Activated naive CD4-positive, alpha-beta T cell treated with anti-CD3 and anti-CD28 coated beads, Interleukin-2, amount 10 ng/mL, durations not matched to agents 7 days and 5 days (primary cell): ENCODE data around the gene TMEM217.

ENCODE experiments used
- CTCF ChIA-PET: fragments of 350-600 bp; sonication (Branson Sonifier 250); formaldehyde crosslinking; loops from one replicate; lab custom pipeline; 2021; ENCODE audit warnings: antibody characterized with exemption; lab: Charles Lee
- DNase-seq: peaks from one replicate; pipeline ENCODE4 v3.0.0-alpha.2; 2020
- H3K27ac Mint-ChIP-seq: one replicate; pipeline ENCODE4 v1.8.0; 2021; ENCODE audit warnings: mild to moderate bottlenecking, moderate library complexity, mixed read lengths
- H3K27me3 Mint-ChIP-seq: one replicate; pipeline ENCODE4 v1.8.0; 2021; ENCODE audit warnings: mild to moderate bottlenecking, mixed read lengths
- H3K36me3 Mint-ChIP-seq: one replicate; pipeline ENCODE4 v1.8.0; 2021; ENCODE audit warnings: mixed read lengths
- H3K4me1 Mint-ChIP-seq: one replicate; pipeline ENCODE4 v1.8.0; 2021; ENCODE audit warnings: mixed read lengths
- H3K4me3 Mint-ChIP-seq: one replicate; pipeline ENCODE4 v1.8.0; 2021; ENCODE audit warnings: mild to moderate bottlenecking, moderate library complexity, mixed read lengths
- H3K9me3 Mint-ChIP-seq: one replicate; pipeline ENCODE4 v1.8.0; 2021; ENCODE audit warnings: mixed read lengths

The TMEM217 gene

DNA sequence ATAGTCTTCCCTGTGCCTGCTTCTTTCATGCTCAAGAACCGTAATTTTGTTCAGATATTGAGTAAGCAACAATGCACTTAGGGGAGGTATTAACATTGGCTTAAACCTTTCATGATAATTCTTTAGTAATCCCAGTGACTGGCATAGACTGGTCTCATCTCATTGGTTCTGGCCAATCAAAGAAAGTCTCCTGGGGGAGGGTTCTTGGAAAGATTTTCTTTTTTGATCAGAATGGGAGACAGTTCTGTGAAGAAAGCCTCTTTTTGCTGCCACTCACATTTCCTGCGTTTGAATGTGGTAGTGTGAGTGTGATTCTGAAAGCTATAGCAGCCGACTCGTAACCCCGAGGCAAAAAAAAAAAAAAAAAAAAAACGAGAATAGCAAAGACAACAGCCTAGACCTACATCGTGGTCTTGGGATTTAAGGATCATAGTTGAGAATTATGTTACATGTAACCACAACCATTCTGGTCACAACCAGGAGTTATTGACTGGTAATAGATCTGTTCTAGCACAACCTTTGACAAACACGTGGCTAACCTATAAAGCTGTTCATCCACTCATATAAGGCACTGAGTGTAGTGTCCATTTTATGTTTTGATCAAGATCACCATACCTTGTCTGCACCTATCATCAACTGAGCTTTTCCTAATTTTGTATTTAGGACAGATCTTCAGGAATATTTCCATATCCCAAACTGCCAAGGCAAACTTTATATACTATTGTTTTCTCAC, 15.1 kb upstream of the TMEM217 start:
- Mint-ChIP-seq H3K27me3 (no peaks in the 10 kb centered on the region), H3K4me1 (peaks cover 70% of the 10 kb centered on the region), H3K36me3 (peaks cover 52% of the 10 kb centered on the region), H3K9me3 (no peaks in the 10 kb centered on the region), H3K27ac (peak overlapping the region; percentile 87), H3K4me3 (peak overlapping the region; percentile 50)
- no peak for DNase-seq
- CTCF ChIA-PET, result interaction anchor here (0.8 to 1.6 kb wide), 6 partner anchors 8 to 53 kb away, joined by 3 to 7 read pairs (median 3); no protein-coding TSS in a partner anchor

DNA sequence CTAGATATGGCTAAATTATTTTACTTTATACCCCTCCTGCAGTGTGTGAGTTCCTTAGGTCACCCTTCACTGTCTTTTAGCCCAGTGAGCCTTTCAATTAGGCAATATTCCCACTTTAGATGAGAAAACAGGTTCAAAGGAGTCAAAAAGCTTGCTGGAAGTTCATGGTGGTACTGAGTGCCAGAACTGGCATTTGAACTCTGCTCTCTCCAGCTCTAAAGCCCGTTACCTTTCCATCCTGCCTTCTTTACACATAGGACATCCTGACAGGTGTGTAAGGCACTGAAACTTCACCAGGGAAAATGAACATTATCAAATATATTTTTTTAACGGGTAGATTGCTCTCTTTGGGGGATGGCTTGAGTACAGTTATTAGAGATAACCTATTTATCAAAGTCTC, 11.2 kb upstream of the TMEM217 start:
- H3K4me3 Mint-ChIP-seq, result no peak overlapping the region
- H3K9me3 Mint-ChIP-seq, result no peaks in the 10 kb centered on the region
- peaks cover 34% of the 10 kb centered on the region for H3K36me3 Mint-ChIP-seq
- no peak for DNase-seq
- CTCF ChIA-PET, result no interaction called here
- no peak overlapping the region for H3K27ac Mint-ChIP-seq
- peaks cover 49% of the 10 kb centered on the region for H3K4me1 Mint-ChIP-seq
- no peaks in the 10 kb centered on the region for H3K27me3 Mint-ChIP-seq

DNA sequence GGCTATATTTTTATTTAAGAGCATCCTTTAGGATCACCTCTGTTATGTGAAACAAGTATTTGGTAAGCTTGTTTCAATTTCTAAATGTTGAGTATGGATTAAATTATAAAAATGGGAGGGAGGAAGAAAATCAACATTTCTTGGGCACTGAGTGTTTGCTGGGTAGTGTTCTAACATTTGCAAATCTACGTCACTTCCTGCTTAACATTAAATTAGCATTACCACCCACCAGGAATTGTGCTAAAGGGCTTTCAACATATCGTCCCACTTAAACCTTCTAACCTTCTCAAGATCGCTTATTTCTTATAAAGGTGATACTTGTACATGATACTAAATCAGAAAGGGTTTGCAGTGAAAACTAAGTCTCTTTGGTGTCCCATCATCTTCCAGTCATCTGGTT, 7.9 kb upstream of the TMEM217 start:
- Mint-ChIP-seq H3K36me3 (peaks cover 42% of the 10 kb centered on the region), H3K9me3 (no peaks in the 10 kb centered on the region), H3K4me3 (no peak overlapping the region), H3K27me3 (no peaks in the 10 kb centered on the region), H3K27ac (no peak overlapping the region), H3K4me1 (peaks cover 44% of the 10 kb centered on the region)
- CTCF ChIA-PET, result interaction anchor here (1.0 kb wide), 1 partner anchor 43 kb away, joined by 3 read pairs; no protein-coding TSS in a partner anchor
- DNase-seq, result no peak

DNA sequence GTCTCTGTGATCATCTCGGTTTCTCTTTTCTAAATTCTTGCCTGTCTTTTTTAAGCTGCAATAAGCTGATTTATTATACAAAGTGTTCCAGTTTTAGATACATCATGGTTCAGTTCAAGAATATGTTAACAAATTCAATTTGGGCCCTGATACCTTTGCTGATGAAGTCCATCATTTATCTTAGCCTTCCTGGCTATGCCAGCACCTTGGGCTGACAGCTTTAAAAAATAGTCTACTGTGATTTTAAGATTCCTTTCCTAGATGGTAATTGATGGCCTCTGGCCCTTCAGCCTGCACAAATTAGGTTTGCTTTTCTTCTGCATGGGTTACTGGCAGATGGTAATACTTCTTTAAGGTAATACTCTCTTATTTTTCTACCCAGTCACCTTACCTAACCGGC, 7.1 kb upstream of the TMEM217 start:
- Mint-ChIP-seq H3K27ac (no peak overlapping the region), H3K4me3 (no peak overlapping the region), H3K9me3 (no peaks in the 10 kb centered on the region), H3K4me1 (peaks cover 48% of the 10 kb centered on the region), H3K27me3 (no peaks in the 10 kb centered on the region), H3K36me3 (peaks cover 42% of the 10 kb centered on the region)
- CTCF ChIA-PET, result interaction anchor here (0.9 to 1.0 kb wide), 3 partner anchors 8 to 50 kb away, joined by 3 to 4 read pairs (median 3); no protein-coding TSS in a partner anchor
- DNase-seq, result no peak

DNA sequence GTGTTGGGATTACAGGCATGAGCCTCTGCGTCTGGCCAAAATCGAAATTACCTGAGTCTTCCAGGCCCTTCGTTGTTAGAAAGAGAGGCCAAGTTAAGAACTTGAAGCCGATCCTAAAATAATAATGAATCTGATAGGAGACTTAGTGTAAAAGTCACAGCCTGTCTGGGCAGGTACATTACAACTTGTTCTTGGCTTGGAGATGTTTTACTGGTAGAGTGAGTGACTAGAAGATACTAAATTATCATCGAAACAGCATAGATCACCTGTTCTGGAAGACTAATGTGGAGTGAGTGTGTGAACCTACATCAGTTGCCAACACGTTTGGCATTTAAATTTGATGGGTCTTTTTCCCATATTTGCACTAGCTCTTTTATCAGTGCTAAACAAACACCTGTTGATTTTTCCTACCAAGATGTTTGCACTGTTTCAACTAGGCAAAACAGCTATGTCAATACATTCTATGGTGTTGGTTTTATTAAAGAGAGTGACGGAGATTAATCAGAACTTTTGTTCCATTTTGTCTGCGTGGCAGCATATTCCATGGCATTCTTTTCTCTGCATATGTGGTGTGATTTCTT, 4.6 kb upstream of the TMEM217 start:
- CTCF ChIA-PET, result interaction anchor here (1.7 kb wide), 1 partner anchor 10 kb away, joined by 7 read pairs; no protein-coding TSS in a partner anchor
- no peaks in the 10 kb centered on the region for H3K9me3 Mint-ChIP-seq
- no peak overlapping the region for H3K27ac Mint-ChIP-seq
- peaks cover 64% of the 10 kb centered on the region for H3K4me1 Mint-ChIP-seq
- H3K4me3 Mint-ChIP-seq, result no peak overlapping the region
- no peaks in the 10 kb centered on the region for H3K27me3 Mint-ChIP-seq
- no peak for DNase-seq
- peaks cover 29% of the 10 kb centered on the region for H3K36me3 Mint-ChIP-seq

DNA sequence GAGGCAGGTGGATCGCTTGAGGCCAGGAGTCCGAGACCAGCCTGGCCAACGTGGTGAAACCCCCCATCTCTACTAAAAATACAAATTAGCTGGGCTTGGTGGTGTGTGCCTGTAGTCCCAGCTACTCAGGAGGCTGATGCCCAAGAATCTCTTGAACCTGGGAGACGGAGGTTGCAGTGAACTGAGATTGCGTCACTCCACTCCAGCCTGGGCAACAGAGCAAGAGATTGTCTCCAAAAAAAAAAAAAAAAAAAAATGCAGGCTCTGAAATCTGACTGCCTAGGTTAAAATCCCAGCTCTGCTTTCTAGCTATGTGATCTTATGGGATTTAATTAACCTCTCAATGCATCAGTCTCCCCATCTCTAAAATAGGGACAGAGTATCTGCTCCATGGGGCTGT, 3.3 kb upstream of the TMEM217 start:
- CTCF ChIA-PET, result interaction anchor here (0.6 kb wide), 2 partner anchors 9 to 125 kb away, joined by 3 to 4 read pairs; no protein-coding TSS in a partner anchor
- Mint-ChIP-seq H3K27ac (peak overlapping the region; percentile 66), H3K4me3 (no peak overlapping the region), H3K36me3 (peaks cover 29% of the 10 kb centered on the region), H3K9me3 (no peaks in the 10 kb centered on the region), H3K27me3 (no peaks in the 10 kb centered on the region), H3K4me1 (peaks cover 76% of the 10 kb centered on the region)
- no peak for DNase-seq

DNA sequence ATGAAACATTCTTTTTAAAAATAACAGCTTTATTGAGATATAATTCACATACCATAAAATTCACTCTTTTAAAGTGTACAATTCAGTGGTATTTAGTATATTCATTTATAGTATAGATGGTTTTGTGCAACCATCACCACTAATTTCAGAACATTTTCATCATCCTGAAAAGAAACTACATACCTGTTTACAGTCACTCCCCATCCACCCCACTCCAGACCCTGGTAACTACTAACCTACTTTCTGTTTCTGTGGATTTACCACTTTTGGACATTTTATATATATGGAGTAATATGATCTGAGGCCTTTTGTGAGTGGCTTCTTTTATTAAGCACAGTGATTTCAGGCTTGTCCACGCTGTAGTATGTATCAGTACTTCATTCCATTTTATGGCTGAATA, 2.5 kb upstream of the TMEM217 start:
- DNase-seq, result no peak
- CTCF ChIA-PET, result interaction anchor here (1.3 kb wide), 1 partner anchor 243 kb away, joined by 3 read pairs; no protein-coding TSS in a partner anchor
- peaks cover 69% of the 10 kb centered on the region for H3K4me1 Mint-ChIP-seq
- H3K4me3 Mint-ChIP-seq, result no peak overlapping the region
- peak overlapping the region; percentile 89 for H3K27ac Mint-ChIP-seq
- H3K27me3 Mint-ChIP-seq, result no peaks in the 10 kb centered on the region
- H3K9me3 Mint-ChIP-seq, result no peaks in the 10 kb centered on the region
- peaks cover 29% of the 10 kb centered on the region for H3K36me3 Mint-ChIP-seq

DNA sequence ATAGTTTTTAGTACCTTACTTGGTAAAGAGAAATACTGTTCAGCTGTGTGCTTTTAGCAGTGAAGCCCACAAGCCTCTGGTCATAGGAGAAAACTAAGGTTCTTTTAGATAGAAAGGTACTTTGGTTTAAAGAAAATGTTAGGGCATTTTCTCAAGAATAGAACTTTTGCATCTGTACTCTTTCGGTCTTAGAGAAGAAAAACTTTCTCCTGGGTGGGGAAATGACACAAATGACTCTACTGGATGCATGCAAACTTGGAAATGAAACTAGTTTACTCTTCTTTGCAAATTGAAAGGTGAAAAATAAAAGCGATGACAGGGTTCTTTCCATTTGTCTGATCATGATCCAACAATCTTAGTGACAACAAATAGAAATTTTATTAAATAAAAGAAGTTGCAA, 2.1 kb upstream of the TMEM217 start:
- peaks cover 65% of the 10 kb centered on the region for H3K4me1 Mint-ChIP-seq
- H3K27me3 Mint-ChIP-seq, result no peaks in the 10 kb centered on the region
- H3K9me3 Mint-ChIP-seq, result no peaks in the 10 kb centered on the region
- peaks cover 30% of the 10 kb centered on the region for H3K36me3 Mint-ChIP-seq
- peak overlapping the region; percentile 89 for H3K27ac Mint-ChIP-seq
- H3K4me3 Mint-ChIP-seq, result peak overlapping the region; percentile 91
- CTCF ChIA-PET, result interaction anchor here (1.0 to 1.3 kb wide), 2 partner anchors 54 to 242 kb away, joined by 3 read pairs; no protein-coding TSS in a partner anchor
- DNase-seq, result no peak

DNA sequence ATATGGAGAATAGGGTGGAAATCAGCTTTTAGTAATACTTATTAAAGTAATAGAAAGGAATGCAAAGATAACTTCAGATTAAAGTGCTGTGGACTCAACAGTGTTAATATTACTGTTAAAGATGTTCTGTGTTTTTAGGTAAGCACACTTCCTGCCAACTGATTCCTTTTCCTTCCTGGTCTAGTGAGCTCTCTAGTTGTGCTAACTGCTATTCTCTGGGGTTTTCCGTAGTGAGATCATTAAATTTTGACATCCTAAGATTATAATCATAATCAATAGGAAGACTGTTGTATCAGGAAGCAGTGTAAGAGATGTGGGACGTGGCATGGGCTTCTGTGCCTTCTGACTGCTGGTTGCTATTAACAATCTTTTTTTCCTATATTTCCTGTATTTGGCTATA, 1.2 kb upstream of the TMEM217 start:
- no peak for DNase-seq
- Mint-ChIP-seq H3K4me3 (peak overlapping the region; percentile 91), H3K9me3 (no peaks in the 10 kb centered on the region), H3K27me3 (no peaks in the 10 kb centered on the region), H3K27ac (peak overlapping the region; percentile 89), H3K4me1 (peaks cover 60% of the 10 kb centered on the region), H3K36me3 (peaks cover 35% of the 10 kb centered on the region)
- CTCF ChIA-PET, result interaction anchor here (0.8 to 1.3 kb wide), 3 partner anchors 55 to 241 kb away, joined by 3 read pairs; no protein-coding TSS in a partner anchor

DNA sequence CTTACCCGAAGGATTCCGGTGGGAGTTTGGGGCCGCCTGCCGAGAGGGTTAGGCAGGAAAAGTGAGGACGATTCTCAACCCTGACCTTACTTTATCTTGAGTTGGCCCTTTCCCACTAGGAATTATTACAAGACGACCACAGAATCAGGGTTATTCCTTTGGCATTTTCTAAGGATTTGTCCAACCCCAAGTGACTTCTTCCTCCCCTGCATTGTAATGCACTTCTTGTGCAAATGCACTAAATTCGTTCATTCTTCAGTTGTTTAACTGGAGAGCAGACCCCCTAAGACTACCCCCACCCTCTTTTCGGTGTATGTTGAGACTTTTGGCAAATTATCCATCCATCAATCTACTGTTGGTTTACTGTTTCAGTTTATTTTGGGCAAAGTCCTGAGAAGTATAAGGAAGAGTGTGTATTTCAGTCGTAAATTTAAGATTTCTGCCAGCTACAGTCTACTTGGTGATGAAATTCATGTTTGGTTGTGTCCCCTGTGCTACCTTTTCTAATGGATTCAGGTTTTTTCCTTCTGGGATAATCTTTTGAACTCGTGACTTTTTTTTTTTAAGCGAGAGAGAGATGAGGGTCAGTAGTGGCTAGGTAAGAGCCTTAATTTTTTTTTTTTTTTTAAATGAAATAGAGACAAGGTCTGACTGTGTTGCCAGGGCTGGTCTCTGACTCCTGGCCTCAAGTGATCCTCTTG, 611 bp upstream of the TMEM217 start:
- no peak for DNase-seq
- Mint-ChIP-seq H3K27me3 (no peaks in the 10 kb centered on the region), H3K4me1 (peaks cover 57% of the 10 kb centered on the region), H3K9me3 (no peaks in the 10 kb centered on the region), H3K27ac (peak overlapping the region; percentile 89), H3K4me3 (peak overlapping the region; percentile 91), H3K36me3 (peaks cover 31% of the 10 kb centered on the region)
- CTCF ChIA-PET, result interaction anchor here (0.8 to 1.1 kb wide), 4 partner anchors 45 to 58 kb away, joined by 3 to 4 read pairs (median 3); no protein-coding TSS in a partner anchor

DNA sequence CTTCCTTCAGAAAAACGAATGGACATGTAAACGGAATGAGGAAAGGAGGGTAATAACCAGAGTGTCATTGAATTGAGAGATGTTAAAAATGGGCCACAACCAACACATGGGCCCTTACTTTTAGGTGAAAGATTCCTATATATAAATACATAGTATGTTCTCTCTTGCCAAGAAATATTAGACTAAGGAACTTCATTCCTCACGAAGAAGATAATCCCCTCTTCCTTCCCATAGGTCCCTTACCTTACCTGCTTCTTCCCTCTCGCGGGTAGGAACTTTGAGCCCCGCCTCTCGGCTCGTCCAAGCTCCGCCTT, 667 bp downstream of the TMEM217 start:
- peaks cover 44% of the 10 kb centered on the region for H3K4me1 Mint-ChIP-seq
- H3K27me3 Mint-ChIP-seq, result no peaks in the 10 kb centered on the region
- peak overlapping the region; percentile 91 for H3K4me3 Mint-ChIP-seq
- peaks cover 21% of the 10 kb centered on the region for H3K36me3 Mint-ChIP-seq
- no peaks in the 10 kb centered on the region for H3K9me3 Mint-ChIP-seq
- no peak for DNase-seq
- CTCF ChIA-PET, result interaction anchor here (0.7 to 0.8 kb wide), 2 partner anchors 33 to 239 kb away, joined by 3 read pairs; no protein-coding TSS in a partner anchor
- peak overlapping the region; percentile 89 for H3K27ac Mint-ChIP-seq

DNA sequence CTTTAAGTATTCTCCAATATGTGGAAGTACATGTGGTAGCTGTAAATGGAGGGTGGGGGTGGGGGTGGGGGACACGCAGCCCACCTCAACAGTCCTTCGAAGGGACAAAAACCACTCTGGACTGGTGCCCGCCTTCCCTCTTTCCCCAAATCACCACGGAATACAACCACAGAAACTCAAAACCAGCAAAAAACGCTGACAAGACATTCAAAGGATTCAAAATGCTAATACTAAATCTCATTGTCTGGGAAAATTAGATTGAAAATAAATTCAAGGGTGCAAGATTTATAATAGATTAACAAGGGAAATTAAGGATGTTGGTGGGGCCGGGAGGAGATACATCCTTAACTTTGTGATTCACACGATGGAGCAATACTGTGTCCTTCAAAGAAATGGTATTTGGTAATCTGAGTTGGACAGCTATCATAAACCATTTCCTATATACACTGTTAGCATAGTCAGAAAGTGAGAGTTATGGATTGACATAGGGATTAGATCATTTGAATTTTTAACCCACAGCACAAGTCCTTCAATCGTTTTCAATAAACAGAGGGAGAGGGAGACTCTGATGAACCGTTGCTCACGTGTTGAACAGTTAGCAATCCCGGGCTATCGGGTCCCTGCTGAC, 1.1 kb downstream of the TMEM217 start:
- no peak for DNase-seq
- Mint-ChIP-seq H3K9me3 (no peaks in the 10 kb centered on the region), H3K27ac (peak overlapping the region; percentile 60), H3K4me1 (peaks cover 44% of the 10 kb centered on the region), H3K4me3 (peak overlapping the region; percentile 91), H3K36me3 (peaks cover 20% of the 10 kb centered on the region), H3K27me3 (no peaks in the 10 kb centered on the region)
- CTCF ChIA-PET, result interaction anchor here (0.8 kb wide), 1 partner anchor 239 kb away, joined by 3 read pairs; no protein-coding TSS in a partner anchor

DNA sequence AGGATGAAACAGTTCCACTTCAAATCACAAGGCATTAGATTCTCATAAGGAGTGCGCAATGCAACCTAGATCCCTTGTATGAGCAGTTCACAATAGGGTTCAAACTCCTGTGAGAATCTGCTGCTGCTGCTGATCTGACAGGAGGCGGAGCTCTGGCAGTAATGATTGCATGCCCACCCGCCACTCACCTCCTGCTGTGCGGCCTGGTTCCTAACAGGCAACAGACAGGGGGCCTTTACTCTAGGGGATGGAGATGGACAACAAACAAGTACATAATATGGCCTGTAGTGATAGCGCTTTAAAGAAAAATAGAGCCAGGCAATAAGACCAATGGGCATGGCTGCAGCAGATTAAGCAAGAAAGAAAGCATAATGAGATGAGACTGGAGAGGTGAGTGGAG, 3.1 kb downstream of the TMEM217 start:
- peaks cover 28% of the 10 kb centered on the region for H3K4me1 Mint-ChIP-seq
- CTCF ChIA-PET, result no interaction called here
- no peak overlapping the region for H3K4me3 Mint-ChIP-seq

More for the DNA sequence above, 3.1 kb downstream of the TMEM217 start:
- H3K27me3 Mint-ChIP-seq, result no peaks in the 10 kb centered on the region
- H3K36me3 Mint-ChIP-seq, result peaks cover 9% of the 10 kb centered on the region
- no peak for DNase-seq
- H3K27ac Mint-ChIP-seq, result no peak overlapping the region
- no peaks in the 10 kb centered on the region for H3K9me3 Mint-ChIP-seq
